ENCODE measurements around the gene RBM38.
A peak's percentile ranks its signal among the peaks of the same experiment; 100 is the strongest.

DNA sequence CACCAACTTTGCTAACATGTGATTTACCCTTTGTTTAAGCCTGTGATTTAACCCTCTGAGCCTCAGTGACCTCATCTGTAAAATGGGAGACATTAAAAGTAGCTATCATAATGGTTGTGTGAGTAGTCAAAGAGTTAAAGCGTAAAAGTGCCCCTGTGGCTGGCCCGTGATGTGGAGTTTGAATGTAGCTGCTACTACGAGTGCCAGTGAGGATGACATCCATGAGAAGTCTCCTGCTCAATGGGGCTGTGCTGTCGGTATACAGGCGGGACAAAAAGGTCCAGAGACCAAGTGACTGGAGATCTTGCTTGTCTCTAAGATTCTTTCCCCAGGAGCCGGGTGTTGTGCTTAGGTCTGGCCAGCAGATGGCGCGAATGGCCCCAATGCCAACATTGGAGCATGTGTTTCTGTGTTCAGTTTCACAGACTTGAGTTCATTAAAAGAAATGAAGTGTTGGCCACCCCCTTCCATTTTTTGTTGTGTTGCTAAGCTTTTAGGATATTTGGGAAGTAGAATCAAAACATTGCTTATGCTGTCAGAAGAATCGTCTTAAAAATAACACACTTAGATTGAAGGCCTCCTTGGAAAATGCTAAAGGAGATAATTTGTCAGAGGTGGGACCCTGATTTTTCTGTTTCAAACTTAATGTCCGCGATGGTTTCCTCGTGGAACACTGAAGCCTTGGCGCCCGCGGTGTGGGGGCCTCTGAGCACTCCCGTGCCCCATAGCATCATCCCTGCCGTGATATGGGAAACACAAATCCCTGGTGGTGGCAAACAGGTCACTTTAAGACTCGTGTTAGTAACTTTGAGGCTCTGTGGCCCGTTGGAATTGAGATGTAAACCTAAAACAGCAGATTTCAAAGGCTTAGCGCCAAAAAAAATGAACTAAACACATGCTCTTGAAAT is 9.3 kb upstream of the RBM38 start:
- TF ChIP-seq, protein P1, sequence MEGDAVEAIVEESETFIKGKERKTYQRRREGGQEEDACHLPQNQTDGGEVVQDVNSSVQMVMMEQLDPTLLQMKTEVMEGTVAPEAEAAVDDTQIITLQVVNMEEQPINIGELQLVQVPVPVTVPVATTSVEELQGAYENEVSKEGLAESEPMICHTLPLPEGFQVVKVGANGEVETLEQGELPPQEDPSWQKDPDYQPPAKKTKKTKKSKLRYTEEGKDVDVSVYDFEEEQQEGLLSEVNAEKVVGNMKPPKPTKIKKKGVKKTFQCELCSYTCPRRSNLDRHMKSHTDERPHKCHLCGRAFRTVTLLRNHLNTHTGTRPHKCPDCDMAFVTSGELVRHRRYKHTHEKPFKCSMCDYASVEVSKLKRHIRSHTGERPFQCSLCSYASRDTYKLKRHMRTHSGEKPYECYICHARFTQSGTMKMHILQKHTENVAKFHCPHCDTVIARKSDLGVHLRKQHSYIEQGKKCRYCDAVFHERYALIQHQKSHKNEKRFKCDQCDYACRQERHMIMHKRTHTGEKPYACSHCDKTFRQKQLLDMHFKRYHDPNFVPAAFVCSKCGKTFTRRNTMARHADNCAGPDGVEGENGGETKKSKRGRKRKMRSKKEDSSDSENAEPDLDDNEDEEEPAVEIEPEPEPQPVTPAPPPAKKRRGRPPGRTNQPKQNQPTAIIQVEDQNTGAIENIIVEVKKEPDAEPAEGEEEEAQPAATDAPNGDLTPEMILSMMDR (IDR thresholded peaks at IDR 0.05): peak; percentile 83 to 91 (median 88)
- no peak for TF ChIP-seq POLR2AphosphoS5 (IDR thresholded peaks at IDR 0.05; ENCODE audit: insufficient read depth in 1 of 2, low read depth in 1 of 2)
- TF ChIP-seq POLR2A (IDR thresholded peaks at IDR 0.05): no peak

All from vagina (tissue), 2 donors.